NT2/D1 (cell line): Measurements from ENCODE around the gene SPACA6.

Source experiments
- YY1 ChIP-seq: IDR thresholded peaks from 2 replicates; pipeline ENCODE4 v1.6.1; 2011; ENCODE audit not compliant: insufficient read length, insufficient read depth
- ZNF274 ChIP-seq: IDR thresholded peaks from 2 replicates; pipeline ENCODE4 v1.6.1; 2011; ENCODE audit warnings: mild to moderate bottlenecking, low read depth, low read length

DNA sequence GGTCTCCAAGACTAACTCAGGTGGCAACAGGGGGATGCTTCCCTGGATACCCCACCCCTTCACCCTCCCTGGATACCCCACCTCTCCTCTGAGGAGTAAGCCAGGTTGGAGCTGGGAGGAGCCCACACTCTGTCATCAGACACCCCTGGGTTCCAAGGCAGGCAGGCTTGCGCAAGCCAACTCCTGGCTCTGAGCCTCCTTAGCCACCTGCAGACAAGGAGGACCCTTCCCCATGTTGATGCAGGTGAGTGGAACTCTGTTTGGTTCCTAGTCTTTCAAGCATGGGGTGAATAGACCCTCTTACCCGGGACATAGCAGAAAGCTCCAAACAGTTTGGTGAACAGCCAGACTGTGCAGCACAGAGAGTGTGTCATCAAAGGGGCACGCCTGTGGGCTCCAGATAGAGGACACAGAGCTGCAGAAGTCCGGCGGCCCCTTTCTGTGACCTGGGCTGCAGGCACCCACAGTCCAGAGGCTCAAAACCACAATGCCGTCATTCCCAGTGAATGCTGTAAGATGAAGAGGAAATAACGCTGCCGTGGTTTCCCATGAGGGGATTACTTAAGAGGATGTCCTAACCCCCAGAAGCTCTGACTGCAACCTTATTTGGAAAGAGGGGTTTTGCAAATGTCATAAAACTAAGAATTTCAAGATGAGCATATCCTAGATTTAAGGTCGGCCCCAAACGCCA, 42.8 kb downstream of the SPACA6 start:
- TF ChIP-seq ZNF274 (no peak), YY1 (no peak)
